GM19463 (cell line): Measurements from ENCODE around the gene LRP5.
A peak's percentile ranks its signal among the peaks of the same experiment; 100 is the strongest.

Experiments used
- ATAC-seq: cut with Tn5 transposase; IDR thresholded peaks from one replicate; pipeline ENCODE4 v1.9.1; 2021; ENCODE audit warnings: mild to moderate bottlenecking, moderate library complexity; ENCODE audit not compliant: unreplicated experiment

LRP5 gene

GRCh38 chr11:68312117-68312779 is at the start of gene LRP5:
Gene LRP5 (plus strand): TSS chr11:68312591. CDS start chr11:68312715, 124 bp downstream.
- ATAC-seq = no peak

GRCh38 chr11:68263444-68264035 is 48.9 kb upstream of the LRP5 start:
- ATAC-seq = no peak

- no peak for ATAC-seq
These were observed 48.1 kb upstream of the LRP5 start for GRCh38 chr11:68264244-68264643.

GRCh38 chr11:68264741-68265540 is 47.5 kb upstream of the LRP5 start:
- ATAC-seq = no peak

GRCh38 chr11:68266121-68266891 is 46.1 kb upstream of the LRP5 start:
- ATAC-seq = peak; percentile 75

GRCh38 chr11:68266936-68267880 is 45.2 kb upstream of the LRP5 start:
- ATAC-seq = no peak

GRCh38 chr11:68267881-68268240 is 44.5 kb upstream of the LRP5 start:
- ATAC-seq = no peak

- no peak for ATAC-seq
These were observed 42.8 kb upstream of the LRP5 start for GRCh38 chr11:68269414-68270081.

- ATAC-seq = no peak
These were observed 42.0 kb upstream of the LRP5 start for GRCh38 chr11:68270196-68271022.

GRCh38 chr11:68271023-68271780 is 41.2 kb upstream of the LRP5 start:
- ATAC-seq = peak; percentile 1

GRCh38 chr11:68271781-68272608 is 40.4 kb upstream of the LRP5 start, which contains the start of gene C11orf24:
Gene C11orf24 (minus strand): TSS chr11:68271973. CDS start chr11:68263767, 8,206 bp downstream.
- peak; percentile 73 for ATAC-seq

- ATAC-seq = no peak
These were observed 39.2 kb upstream of the LRP5 start for GRCh38 chr11:68273026-68273738.

- ATAC-seq = no peak
These were observed 38.1 kb upstream of the LRP5 start for GRCh38 chr11:68274306-68274705.

- ATAC-seq = no peak
These were observed 36.5 kb upstream of the LRP5 start for GRCh38 chr11:68275721-68276507.

- no peak for ATAC-seq
These were observed 35.5 kb upstream of the LRP5 start for GRCh38 chr11:68276861-68277260.

GRCh38 chr11:68279676-68280075 is 32.7 kb upstream of the LRP5 start:
- ATAC-seq = no peak
